CD4-positive, alpha-beta T cell treated with Interleukin-15 for 1 hour (primary cell): ENCODE results near the gene FHOD1.

Experiments
- DNase-seq: peaks from one replicate; pipeline ENCODE4 v3.0.0-alpha.2; 2020

The FHOD1 gene

DNA sequence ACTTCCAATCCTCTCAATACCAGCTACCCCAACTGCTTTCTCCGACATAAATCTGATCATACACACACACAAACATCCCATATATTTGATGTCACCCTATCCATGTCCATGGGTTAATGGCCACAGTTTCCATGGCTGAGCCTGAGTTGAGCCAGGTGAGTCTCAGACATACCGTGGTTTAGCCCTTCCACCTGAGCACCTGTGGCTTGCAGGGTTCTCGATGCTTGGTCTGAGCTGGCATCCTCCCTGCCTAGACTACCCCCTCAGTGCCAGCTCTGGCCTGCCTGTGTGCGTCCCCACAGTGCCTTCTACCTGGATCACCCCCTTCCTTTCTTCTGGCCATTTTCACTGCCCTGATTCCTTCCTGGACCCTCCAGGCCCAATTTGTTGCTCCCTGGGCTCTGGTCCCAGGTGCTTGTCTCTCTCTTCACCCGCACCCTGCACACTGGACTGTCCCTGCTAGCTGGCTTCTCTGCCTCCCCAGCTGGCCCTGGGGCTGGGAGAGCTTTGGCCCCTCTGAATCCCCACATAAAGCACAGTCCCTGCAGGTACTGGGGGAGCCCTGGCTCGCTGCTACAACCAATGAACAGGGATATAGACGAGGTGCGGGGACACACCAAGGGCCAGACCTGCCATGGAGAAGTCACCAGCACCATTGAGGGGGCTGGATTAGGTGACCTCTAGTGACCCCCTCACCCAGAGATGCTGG lies 41.0 kb downstream of the FHOD1 start:
- no peak for DNase-seq

DNA sequence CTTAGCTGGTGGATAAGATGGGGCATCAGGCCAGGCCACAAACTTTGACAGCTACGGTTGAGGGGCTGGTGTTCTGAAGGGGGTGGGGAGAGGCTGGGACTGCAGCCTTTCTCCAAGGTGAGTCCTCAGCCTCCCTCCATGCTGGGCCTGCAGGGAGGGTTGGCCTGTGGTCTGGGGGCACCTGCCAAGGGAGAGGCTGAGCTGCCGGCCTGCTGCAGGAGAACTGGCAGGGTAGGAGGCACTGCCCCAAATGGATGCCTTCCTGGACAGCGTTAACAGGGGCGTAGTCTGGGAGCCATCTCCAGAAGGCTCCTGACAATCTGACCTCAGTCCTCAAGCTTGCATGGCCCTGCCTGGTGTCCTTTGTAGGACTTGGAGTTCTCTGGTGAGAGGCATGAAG lies 43.2 kb downstream of the FHOD1 start:
- DNase-seq = no peak

DNA sequence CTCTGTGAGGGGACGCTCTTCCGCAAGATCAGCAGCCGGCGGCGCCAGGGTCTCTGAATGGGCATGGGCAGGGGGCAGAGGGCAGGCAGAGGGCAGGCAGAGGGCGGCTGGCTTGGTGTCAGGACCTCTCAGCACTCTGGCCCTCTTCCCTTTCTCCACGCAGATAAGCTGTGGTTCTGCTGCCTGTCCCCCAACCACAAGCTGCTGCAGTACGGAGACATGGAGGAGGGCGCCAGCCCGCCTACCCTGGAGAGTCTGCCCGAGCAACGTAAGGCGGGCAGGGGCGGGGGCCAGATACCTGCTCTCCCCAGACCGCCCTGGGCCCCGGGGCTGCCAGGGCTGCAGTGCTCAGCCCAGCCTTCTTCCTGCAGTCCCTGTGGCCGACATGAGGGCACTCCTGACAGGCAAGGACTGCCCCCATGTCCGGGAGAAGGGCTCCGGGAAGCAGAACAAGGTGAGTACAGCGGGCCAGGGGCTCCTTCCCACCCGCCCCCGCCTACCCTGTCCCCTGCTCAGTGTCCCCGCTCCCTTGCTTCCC lies 44.3 kb downstream of the FHOD1 start:
- no peak for DNase-seq

DNA sequence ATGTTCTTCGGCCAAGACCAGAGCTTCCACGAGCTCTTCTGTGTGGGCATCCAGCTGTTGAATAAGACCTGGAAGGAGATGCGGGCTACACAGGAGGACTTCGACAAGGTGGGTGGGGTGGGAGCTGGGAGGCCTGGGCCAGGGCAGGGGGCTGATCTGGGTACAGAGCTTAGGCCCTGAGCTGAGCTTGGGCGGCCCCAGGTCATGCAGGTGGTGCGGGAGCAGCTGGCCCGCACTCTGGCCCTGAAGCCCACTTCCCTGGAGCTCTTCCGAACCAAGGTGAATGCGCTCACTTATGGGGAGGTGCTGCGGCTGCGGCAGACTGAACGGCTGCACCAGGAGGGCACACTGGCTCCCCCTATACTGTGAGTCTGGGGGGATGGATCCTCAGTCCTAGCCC lies 44.9 kb downstream of the FHOD1 start:
- no peak for DNase-seq

DNA sequence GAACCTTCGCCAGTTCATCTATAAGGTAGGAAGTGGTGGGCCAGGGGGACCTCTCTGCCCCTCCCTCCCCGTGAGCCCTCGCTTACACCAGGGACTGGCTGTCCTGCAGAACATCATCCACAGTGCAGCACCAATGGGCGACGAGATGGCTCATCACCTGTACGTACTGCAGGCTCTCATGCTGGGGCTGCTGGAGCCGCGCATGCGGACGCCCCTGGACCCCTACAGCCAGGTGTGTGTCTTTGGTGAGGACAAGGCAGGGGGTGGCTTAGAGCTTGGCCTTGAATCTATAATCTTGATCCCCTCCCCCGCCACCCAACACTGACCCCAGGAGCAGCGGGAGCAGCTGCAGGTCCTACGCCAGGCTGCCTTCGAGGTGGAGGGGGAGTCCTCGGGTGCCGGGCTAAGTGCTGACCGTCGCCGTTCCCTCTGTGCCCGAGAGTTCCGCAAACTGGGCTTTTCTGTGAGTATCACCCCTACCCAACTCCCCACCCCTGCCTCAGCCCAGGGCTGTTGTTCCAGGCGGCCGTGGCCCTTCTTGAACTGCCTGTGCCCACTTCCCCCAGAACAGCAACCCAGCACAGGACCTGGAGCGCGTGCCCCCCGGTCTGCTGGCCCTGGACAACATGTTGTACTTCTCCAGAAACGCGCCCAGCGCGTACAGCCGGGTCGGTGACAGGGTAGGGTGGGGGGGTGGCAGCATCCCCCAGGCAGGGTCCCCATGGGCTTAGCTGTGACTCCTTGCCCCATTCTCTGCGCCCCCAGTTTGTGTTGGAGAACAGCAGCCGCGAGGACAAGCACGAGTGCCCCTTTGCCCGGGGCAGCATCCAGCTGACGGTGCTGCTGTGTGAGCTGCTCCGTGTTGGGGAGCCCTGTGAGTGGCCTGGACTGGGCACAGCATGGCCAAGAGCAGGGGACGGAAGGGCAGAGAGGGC lies 45.6 kb downstream of the FHOD1 start:
- DNase-seq = no peak

DNA sequence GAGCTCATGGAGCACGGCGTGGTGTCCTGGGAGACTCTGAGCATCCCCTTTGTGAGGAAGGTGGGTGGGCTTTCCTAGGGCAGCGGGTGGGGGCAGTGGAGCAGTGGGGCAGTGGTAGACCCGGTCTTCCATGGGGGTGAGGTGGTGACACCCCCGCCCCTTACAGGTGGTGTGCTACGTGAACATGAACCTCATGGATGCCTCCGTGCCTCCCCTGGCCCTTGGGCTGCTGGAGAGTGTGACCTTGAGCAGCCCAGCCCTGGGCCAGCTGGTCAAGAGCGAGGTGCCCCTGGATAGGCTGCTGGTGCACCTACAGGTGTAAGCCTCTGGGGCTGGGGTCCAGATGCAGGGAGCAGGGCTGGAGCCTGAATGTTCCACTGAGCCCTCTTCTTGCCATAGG lies 46.8 kb downstream of the FHOD1 start:
- no peak for DNase-seq

DNA sequence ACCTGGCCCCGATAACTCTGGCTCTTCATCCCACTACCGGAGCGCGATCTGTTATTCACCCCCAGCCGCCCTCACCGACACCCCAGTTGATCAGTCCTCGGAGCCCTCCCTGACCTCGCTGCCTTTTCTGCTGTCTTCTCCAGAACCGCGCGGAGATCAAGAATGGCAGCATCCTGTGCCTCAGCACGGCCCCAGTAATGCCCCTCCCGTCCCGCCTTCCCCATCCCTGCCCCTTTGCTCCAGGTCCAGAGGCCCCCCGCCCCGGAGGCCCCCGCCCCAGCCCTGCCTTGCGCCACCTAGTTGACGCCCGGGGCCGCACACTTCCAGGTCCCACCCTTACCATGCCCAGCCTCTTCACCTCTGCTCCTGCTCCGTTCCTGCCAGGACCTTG lies 47.5 kb downstream of the FHOD1 start:
- no peak for DNase-seq

DNA sequence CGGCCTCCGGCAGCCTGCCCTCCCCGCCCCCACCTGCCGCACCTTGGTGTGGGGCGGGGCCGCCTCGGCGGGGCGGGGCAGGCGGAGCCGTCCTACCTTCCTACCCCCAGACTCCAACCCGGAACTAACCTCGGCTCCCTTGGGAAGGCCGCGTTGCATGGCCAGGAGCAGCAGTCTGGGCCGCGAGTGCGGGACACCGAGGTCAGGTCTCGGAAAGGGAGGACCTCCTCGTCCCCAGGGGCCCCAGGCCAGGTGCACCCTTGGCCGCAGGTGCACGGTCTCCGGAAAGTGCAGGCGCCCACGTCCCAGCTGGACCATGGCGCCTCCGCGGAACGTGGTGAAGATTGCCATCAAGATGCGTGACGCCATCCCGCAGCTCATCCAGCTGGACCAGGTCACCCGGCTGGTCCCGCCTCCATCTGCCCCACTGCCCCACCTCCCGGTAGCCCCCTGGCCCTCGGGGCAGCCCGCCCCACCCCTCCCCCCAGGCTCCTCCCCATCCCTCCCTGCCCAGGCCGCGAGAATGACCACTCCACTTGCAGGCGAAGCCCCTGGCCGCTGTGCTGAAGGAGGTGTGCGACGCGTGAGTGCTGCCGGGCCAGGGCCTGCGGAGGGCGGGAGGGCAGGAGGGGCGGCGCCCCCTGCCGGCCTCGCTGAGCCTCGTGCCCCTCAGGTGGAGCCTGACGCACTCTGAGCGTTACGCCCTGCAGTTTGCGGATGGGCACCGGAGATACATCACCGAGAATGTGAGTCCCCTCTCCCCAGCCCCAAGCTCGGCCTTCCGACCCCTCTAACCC lies 48.1 kb downstream of the FHOD1 start, which contains the start of gene ELMO3:
TSS of gene ELMO3 (plus strand) at position 121 of the 797 bp plus-strand sequence. CDS start at position 317, 196 bp downstream.
- no peak for DNase-seq

DNA sequence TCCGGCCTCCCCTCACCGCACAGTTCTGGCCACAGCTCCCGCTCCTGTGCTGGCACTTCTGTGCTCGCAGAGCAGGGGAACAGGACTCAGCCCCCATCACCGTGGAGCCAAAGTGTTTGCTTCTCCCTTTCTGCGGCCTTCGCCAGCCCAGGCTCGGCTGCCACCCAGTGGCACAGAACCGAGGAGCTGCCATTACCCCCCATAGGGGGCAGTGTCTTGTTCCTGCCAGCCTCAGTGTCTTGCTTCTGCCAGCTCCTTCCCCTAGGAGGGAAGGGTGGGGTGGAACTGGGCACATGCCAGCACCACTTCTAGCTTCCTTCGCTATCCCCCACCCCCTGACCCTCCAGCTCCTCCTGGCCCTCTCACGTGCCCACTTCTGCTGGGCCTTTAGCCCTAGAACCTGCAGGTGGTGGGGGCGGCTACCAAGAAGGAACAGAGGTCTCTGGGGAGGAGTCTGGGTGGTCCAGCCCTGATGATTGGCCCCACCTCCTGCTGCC lies 49.0 kb downstream of the FHOD1 start:
- DNase-seq = peak; percentile 32

DNA sequence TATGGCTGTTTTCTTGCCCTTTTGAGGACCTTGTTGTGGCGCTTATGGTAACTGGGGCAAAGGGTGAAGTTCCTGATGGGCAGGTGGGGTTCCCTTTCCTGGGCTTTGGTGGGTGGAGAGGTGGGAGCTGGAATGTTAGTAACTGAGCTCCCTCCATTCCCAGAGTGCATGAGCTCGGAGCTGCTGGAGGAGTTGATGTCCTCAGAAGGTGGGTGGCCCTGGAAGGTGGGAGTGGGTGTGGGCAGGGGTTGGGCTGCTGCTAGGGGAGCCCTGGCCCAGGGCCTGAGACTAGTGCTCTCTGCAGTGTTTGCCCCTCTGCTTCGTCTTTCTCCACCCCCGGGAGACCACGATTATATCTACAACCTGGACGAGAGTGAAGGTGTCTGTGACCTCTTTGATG lies 49.6 kb downstream of the FHOD1 start:
- no peak for DNase-seq

DNA sequence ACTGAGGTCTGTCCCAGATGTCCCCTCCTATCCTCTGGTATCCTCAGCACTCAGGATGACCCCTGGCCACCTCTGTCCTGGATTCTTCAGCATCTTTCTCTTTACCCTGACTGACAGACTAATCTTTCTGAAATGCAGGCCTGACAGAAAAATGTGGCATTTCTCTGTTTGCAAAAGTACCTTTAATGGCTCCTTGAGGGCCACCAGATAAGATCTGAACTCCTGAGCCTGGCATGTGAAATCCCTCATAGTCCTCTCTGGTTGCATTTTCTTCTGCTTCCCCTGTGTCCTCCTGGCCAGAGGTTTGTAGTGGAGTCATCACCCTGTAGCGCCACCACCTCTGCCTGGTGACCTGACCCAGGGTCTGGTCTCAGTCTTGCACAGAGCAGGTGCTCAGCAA lies 50.4 kb downstream of the FHOD1 start:
- no peak for DNase-seq

DNA sequence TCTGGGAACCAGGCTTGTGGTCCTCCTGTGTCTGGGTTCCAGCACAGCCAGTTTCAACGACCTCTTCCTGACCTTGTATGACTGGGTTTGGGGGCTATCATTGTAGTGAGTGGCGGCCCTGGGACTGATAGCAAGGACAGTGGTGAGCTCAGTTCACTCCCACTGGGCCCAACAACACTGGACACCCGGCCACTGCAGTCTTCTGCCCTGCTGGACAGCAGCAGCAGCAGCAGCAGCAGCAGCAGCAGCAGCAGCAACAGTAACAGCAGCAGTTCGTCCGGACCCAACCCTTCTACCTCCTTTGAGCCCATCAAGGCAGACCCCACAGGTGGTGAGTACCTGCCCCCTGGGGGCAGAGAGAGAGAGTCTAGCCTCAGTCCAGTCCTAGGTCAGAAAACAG lies 51.6 kb downstream of the FHOD1 start:
- DNase-seq = no peak

DNA sequence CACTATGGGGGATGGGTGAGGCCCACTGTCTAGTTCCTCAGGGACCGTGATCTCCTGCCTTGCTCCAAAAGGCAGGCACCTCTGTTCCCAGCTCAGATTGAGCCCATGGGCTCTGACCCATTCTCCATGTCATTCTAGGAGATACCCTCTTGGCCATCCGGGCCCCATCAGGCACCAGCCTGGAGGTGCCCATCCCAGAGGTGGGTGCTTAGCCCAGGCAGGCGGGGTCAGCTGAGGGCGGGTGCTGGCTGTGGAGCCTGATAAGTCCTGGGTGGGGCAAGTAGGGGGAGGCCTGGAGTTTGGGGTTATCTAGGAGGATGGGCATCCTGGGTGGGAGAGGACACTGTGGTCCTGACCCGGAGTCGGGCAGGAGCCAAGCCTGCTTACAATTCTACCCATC lies 53.0 kb downstream of the FHOD1 start:
- no peak for DNase-seq

DNA sequence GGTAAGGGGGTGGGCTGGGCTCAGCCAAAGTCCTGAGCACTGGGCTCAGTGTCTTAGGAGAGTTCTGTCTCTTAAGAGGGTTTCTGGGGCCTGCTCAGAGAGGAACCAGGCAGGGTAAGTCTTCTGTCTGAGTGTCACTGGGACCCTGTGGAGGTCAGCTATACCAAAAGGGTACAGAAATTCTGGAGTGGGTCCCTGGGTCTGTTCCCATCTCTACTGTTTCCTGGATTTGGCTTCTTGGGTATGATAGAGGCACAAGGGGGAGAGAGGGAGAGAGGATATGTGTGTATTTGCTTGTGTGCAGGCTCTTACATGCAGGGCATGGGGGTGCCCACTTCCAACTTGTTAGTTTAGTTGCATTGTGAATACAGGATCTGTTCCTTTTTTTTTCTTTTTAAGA lies 53.7 kb downstream of the FHOD1 start:
- no peak for DNase-seq

DNA sequence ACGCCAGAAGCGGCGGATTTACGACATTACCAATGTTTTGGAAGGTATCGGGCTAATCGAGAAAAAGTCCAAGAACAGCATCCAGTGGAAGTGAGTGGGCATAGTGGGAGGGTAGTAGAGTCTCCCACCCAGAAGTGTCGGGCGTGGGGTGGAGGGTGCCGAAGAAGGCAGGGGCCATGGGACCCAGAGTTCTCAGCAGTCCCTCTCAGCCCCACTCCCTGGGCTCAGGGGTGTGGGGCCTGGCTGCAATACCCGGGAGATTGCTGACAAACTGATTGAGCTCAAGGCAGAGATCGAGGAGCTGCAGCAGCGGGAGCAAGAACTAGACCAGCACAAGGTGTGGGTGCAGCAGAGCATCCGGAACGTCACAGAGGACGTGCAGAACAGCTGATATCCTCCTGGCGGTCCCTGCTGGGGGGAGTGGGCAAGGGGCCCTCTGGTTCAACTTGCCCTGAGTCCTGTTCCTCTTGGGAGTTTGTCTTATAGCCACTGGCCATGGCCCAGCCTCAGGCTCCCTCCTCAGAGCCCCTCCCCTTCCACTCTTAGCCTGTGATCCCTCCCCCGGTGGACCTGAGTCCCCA lies 54.4 kb downstream of the FHOD1 start:
- DNase-seq = no peak

DNA sequence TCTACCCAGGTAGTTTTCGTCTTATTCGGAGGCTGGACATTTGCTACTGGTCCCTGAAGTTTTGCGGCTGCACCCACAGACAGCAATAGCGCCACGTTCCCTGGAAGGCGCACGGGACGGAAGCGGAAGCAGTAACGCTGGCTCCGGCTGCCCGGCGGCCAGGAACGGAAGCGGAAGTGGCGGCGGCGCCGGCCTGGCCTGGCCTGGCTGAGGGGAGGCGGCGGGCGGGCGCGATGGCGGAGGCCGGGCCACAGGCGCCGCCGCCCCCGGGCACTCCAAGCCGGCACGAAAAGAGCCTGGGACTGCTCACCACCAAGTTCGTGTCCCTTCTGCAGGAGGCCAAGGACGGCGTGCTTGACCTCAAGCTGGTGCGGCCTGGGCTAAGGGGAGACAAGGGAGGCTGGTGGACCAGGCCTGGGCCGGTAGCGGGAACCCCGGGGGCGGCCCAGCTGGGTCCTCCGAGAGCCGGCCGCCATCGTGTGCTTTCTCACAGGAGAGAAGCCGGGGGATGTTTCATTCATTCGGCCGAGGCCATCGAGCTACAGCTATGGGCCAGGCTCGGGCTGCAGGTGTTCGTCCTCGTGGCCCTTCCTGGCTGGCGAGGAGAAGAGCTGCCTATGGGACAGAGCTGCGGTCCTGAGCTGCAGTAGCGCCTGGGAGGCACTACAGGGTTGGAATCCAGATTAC lies 55.1 kb downstream of the FHOD1 start, which contains the start of gene E2F4:
TSS of gene E2F4 (plus strand) at position 161 of the 687 bp plus-strand sequence. CDS start at position 234, 73 bp downstream.
- DNase-seq = peak; percentile 86

DNA sequence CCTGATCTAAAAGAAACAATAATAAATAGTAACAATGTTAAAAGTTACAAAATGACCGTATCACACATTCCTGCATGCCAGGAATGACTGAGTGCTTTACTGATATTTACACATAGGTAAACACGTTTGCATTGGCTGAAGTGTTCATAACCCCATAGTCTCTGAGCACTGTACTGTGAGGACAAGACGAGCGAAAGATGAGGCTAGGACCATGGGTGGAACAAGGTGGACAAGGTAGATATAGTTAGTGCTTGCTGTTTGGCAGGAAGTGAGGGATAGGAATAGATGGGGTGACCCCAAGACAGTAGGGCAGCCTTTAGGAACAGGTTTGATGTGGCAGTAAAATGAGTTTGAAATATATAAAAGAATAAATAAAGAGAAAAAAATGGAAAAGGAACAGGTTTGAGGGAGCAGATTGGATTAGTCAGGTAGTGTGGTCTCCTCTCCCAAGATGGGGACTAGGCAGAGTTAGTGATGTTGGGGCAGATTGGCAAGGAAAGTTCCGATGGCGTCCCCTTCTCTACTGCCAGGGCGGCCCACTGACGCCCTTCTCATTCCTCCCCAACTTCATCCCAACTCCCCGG lies 55.8 kb downstream of the FHOD1 start:
- DNase-seq = no peak

DNA sequence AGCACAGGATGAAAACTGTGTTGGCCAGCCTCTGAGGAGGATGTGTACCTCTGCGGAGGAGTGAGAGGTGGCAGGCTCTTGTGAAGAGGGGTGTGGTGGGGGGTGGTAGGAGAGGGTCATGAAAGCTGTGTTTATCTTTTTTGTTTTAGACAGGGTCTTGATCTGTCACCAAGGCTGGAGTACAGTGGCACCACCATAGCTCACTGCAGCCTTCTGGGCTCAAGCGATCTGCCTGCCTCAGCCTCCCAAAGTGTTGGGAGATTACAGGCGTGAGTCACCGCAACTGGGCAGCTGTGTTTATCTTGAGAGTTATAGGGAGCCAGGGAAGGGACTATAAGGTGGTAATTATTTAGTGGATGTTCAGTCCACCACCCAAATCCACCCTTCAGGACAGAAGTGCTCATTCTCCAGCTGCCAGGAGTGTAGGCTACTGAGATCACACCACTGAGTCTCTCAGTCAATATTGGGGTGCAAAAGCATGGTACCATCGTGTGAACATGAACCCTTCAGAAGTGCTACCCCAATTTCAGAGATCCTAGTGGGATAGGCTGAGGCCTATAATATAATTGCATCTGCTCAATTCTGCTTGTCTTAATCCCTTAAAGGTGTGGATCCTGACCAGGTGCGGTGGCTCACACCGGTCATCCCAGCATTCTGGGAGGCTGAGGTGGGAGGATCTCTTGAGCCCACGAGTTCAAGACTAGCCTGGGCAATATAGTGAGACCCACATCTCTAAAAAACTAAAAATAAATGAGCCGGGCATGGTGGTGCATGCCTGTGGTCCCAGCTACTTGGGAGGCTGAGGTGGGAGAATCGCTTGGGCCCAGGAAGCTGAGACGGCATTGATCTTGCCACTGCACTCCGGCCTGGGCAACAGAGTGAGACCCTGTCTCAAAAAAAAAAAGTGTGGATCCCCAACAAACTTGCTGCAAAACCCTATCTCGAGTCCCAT lies 56.6 kb downstream of the FHOD1 start:
- no peak for DNase-seq

DNA sequence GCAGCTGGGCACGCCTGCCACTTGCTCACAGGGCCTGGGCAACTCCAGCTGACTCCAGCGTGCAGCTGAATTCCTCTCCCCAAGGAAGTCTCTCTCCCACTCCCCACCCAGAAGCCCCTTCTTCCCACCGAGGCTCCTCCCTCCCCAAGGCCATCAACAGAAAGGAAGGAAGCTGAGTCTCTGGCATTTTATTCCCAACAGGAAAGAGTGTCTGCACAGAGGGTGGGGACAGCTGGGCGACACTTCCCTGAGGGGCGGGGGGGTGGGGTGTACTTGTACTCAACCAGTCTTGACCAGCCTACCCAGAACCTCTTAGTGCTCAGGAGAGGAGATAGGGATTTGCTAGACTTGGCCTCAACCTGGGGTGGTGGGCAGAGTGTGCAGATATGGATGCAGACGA lies 57.2 kb downstream of the FHOD1 start, which contains the start of gene EXOC3L1:
TSS of gene EXOC3L1 (minus strand) at position 96 of the 400 bp plus-strand sequence. CDS start 460 bp downstream, outside the sequence.
- DNase-seq = no peak

DNA sequence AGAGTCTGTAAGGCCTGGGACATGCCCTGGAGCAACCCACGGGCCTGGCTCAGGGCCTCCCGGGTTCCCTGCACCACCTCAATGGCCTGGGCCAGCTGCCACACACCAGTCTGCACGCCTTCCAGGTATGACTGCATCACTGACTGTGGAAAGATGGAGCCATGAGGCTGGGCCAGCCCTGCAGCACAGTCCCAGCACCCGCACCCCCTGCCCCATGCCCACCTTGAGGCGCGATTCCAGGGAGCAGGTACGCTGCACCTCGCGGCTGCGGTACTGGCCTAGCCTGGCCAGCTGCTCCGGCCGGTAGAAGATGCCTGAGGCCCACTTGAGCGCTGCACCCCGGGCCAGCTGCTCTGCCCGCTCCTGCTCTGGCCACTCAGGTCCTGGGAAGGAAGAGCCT lies 58.5 kb downstream of the FHOD1 start:
- DNase-seq = no peak
